ENCODE data around the gene COA5. TPM values are rescaled to one million over a fixed set of nuclear protein-coding genes. Genes with fewer than 3 reads are reported as not detected.

COA5 gene
- total RNA-seq, 1 donor from 2014 or later = 26.6 TPM

DNA sequence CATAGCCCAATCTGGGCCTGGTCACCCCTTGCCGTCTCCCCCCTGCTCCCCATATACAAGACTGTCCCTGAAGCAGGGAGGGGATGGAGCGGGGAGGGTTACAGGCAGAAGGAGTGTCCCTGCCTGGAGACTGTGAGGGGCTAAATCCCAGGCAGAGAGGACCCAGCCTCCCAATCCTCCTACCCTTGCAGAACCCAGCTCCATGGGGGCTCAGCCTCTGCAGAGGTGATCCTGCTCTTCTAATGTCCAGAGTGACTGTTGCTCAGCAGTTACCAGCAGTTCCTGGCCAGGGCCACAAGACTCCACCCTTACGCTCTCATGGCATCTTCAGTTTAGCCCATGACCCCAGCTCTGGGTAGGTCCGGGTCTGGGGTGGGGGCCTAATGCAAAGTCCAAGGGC lies 58.1 kb downstream of the COA5 start:
- no peaks in the 10 kb centered on the region for H3K9me3 ChIP-seq
- no peak for DNase-seq
- H3K36me3 ChIP-seq = peaks cover 84% of the 10 kb centered on the region
- H3K4me1 ChIP-seq = no peaks in the 10 kb centered on the region
- intact Hi-C loops (cut with DNase I) = no loop called here
- TF ChIP-seq, protein P1, sequence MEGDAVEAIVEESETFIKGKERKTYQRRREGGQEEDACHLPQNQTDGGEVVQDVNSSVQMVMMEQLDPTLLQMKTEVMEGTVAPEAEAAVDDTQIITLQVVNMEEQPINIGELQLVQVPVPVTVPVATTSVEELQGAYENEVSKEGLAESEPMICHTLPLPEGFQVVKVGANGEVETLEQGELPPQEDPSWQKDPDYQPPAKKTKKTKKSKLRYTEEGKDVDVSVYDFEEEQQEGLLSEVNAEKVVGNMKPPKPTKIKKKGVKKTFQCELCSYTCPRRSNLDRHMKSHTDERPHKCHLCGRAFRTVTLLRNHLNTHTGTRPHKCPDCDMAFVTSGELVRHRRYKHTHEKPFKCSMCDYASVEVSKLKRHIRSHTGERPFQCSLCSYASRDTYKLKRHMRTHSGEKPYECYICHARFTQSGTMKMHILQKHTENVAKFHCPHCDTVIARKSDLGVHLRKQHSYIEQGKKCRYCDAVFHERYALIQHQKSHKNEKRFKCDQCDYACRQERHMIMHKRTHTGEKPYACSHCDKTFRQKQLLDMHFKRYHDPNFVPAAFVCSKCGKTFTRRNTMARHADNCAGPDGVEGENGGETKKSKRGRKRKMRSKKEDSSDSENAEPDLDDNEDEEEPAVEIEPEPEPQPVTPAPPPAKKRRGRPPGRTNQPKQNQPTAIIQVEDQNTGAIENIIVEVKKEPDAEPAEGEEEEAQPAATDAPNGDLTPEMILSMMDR (IDR thresholded peaks at IDR 0.05) = no peak
- no peak overlapping the region for H3K4me3 ChIP-seq
- ATAC-seq = no peak
- no peak overlapping the region for H3K27ac ChIP-seq
- no peaks in the 10 kb centered on the region for H3K27me3 ChIP-seq

Other genes starting within 250 kb of the COA5 start
- 35.0 TPM for gene INPP4A, start 163.7 kb downstream of the COA5 start, total RNA-seq
- 53.4 TPM for gene UNC50, start 77 bp upstream of the COA5 start, total RNA-seq
- 85.8 TPM for gene MGAT4A, start 122.6 kb upstream of the COA5 start, total RNA-seq